ENCODE measurements around the gene GSTP1. TPM values are rescaled to one million over a fixed set of nuclear protein-coding genes. Genes with fewer than 3 reads are reported as not detected.

GSTP1 gene
- total RNA-seq, 1 experiment from 2014 or later = 570 TPM

- CTCF ChIA-PET = interaction anchor here (0.6 to 3.8 kb wide), 14 partner anchors 11 to 576 kb away, joined by 3 to 23 read pairs (median 4); no protein-coding TSS in a partner anchor
These were observed 46.8 kb downstream of the GSTP1 start for GRCh38 chr11:67630228-67630942.

DNA sequence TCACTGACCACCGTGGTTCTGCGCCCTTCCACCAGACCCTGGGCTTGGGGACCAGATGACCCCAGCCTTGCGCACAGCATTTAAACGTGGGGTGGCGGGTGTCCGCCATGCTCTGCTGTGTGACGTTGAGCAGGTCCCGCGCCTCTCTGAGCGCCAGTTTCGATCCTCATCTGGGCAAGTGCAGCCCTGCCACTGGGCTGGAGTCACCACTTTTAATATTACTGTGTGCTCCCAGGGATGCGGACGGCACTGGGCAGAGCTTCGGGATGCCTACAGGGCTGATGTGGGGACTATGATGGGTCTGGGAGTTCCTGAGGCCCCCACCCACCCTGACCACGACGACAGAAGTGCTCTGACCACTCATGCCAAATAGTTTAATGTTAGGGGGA, 47.3 kb downstream of the GSTP1 start:
- CTCF ChIA-PET = interaction anchor here (0.7 to 3.8 kb wide), 4 partner anchors 11 to 31 kb away, joined by 3 to 23 read pairs (median 4); no protein-coding TSS in a partner anchor
- BruUV-seq (replicated peaks) = no TSS peak
- peak overlapping the region; percentile 44 for H3K27ac ChIP-seq (ENCODE audit: low read length)

More at GRCh38 chr11:67630228-67630942, 46.8 kb downstream of the GSTP1 start:
- POLR2A ChIA-PET = interaction anchor here (0.7 kb wide), 3 partner anchors 36 to 473 kb away, joined by 3 to 5 read pairs (median 4); no protein-coding TSS in a partner anchor
- peak; percentile 67 for DNase-seq (ENCODE audit: low read depth, low spot score)
- TF ChIP-seq TCF7L2 (IDR thresholded peaks at IDR 0.05; ENCODE audit: low read depth, low read length) (no peak), REST (IDR thresholded peaks at IDR 0.05; ENCODE audit: insufficient read depth in 1 of 2, low read depth in 2 of 2, low read length in 1 of 2) (no peak), POLR2AphosphoS5 (IDR thresholded peaks at IDR 0.05; ENCODE audit: low read depth, low read length) (peak; percentile 30; the same call in 1 of the 2 replicates), SIN3A (IDR thresholded peaks at IDR 0.05; ENCODE audit: borderline replicate concordance, insufficient read depth, low read depth, low read length) (peak; percentile 77; the same call in 1 of the 2 replicates)
- TF ChIP-seq, protein P1, sequence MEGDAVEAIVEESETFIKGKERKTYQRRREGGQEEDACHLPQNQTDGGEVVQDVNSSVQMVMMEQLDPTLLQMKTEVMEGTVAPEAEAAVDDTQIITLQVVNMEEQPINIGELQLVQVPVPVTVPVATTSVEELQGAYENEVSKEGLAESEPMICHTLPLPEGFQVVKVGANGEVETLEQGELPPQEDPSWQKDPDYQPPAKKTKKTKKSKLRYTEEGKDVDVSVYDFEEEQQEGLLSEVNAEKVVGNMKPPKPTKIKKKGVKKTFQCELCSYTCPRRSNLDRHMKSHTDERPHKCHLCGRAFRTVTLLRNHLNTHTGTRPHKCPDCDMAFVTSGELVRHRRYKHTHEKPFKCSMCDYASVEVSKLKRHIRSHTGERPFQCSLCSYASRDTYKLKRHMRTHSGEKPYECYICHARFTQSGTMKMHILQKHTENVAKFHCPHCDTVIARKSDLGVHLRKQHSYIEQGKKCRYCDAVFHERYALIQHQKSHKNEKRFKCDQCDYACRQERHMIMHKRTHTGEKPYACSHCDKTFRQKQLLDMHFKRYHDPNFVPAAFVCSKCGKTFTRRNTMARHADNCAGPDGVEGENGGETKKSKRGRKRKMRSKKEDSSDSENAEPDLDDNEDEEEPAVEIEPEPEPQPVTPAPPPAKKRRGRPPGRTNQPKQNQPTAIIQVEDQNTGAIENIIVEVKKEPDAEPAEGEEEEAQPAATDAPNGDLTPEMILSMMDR (IDR thresholded peaks at IDR 0.05) = peak; percentile 88
- Histone ChIP-seq H3K27me3 (ENCODE audit: control insufficient read depth, insufficient read depth, low read length) (no peaks in the 10 kb centered on the region), H3K27ac (ENCODE audit: low read length) (peak overlapping the region; percentile 44), H3K4me3 (ENCODE audit: low read depth in 2 of 2, low read length in 2 of 2) (peak overlapping the region; percentile 71 to 73), H3K9me3 (ENCODE audit: control insufficient read depth, insufficient read depth, low read depth, low read length) (no peaks in the 10 kb centered on the region), H3K36me3 (ENCODE audit: control insufficient read depth, insufficient read depth, low read length) (no peaks in the 10 kb centered on the region), H3K4me1 (ENCODE audit: control insufficient read depth, insufficient read depth, low read length) (peaks cover 13% of the 10 kb centered on the region; the same call in 1 of the 2 replicates)
- BruUV-seq (replicated peaks) = no TSS peak
- in situ Hi-C loops (cut with HindIII; ENCODE audit: low pct_unique_long_range_greater_than_20kb, low sequenced_read_pairs) = no loop called here
- intact Hi-C loops (cut with micrococcal nuclease; ENCODE audit: unreplicated experiment) = no loop called here
- peak; percentile 87 for ATAC-seq

More for the DNA sequence above, 47.3 kb downstream of the GSTP1 start:
- DNase-seq (ENCODE audit: low read depth, low spot score) (no peak), ATAC-seq (no peak)
- Histone ChIP-seq H3K9me3 (ENCODE audit: control insufficient read depth, insufficient read depth, low read depth, low read length) (no peaks in the 10 kb centered on the region), H3K36me3 (ENCODE audit: control insufficient read depth, insufficient read depth, low read length) (no peaks in the 10 kb centered on the region), H3K27me3 (ENCODE audit: control insufficient read depth, insufficient read depth, low read length) (no peaks in the 10 kb centered on the region), H3K4me3 (ENCODE audit: low read depth in 2 of 2, low read length in 2 of 2) (peak overlapping the region; percentile 71 to 73), H3K4me1 (ENCODE audit: control insufficient read depth, insufficient read depth, low read length) (peaks cover 13% of the 10 kb centered on the region; the same call in 1 of the 2 replicates)
- in situ Hi-C loops (cut with HindIII; ENCODE audit: low pct_unique_long_range_greater_than_20kb, low sequenced_read_pairs) = no loop called here
- no peak for TF ChIP-seq REST (IDR thresholded peaks at IDR 0.05; ENCODE audit: insufficient read depth in 1 of 2, low read depth in 2 of 2, low read length in 1 of 2)
- TF ChIP-seq, protein P1 (IDR thresholded peaks at IDR 0.05) = peak; percentile 60
- TF ChIP-seq TCF7L2 (IDR thresholded peaks at IDR 0.05; ENCODE audit: low read depth, low read length) = no peak
- no peak for TF ChIP-seq SIN3A (IDR thresholded peaks at IDR 0.05; ENCODE audit: borderline replicate concordance, insufficient read depth, low read depth, low read length)
- TF ChIP-seq POLR2AphosphoS5 (IDR thresholded peaks at IDR 0.05; ENCODE audit: low read depth, low read length) = no peak
- intact Hi-C loops (cut with micrococcal nuclease; ENCODE audit: unreplicated experiment) = no loop called here
- POLR2A ChIA-PET = no interaction called here
